Bronchial epithelial cell (primary cell): Measurements from ENCODE around the gene C17orf50. TPM values are rescaled to one million over a fixed set of nuclear protein-coding genes. Genes with fewer than 3 reads are reported as not detected.
A peak's percentile ranks its signal among the peaks of the same experiment; 100 is the strongest.

Experiments
- DNase-seq: peaks from one replicate; pipeline ENCODE4 v3.0.0-alpha.2; 2010; ENCODE audit warnings: low read depth
- FAIRE-seq: peaks from 2 replicates; lab custom pipeline; 2011; peaks lifted over from hg19 to GRCh38; lab: Jason Lieb, UNC
- H3K27me3 ChIP-seq: 2 replicates; pipeline ENCODE4 v1.5.1; 2011; ENCODE audit warnings: low read length; ENCODE audit not compliant: control insufficient read depth, insufficient read depth
- H3K36me3 ChIP-seq: 2 replicates; pipeline ENCODE4 v1.5.1; 2011; ENCODE audit warnings: low read length; ENCODE audit not compliant: control insufficient read depth, insufficient read depth
- H3K4me3 ChIP-seq: 2 replicates; pipeline ENCODE4 v1.5.1; 2011; ENCODE audit warnings: mild to moderate bottlenecking, low read depth, low read length, control low read depth
- total RNA-seq: library from RNA; depleted of rRNA; stranded (reverse); fragments of >200 nt; gene quantifications from 2 replicates; pipeline ENCODE4 v1.2.1, GENCODE V29; 2014
- TF ChIP-seq, protein P1 (sequence below): IDR thresholded peaks from 2 replicates; pipeline ENCODE4 v1.5.1; 2011; ENCODE audit warnings: mild to moderate bottlenecking, moderate library complexity, low read length, control low read depth, inconsistent platforms; ENCODE audit not compliant: insufficient read depth, severe bottlenecking

C17orf50 gene
- total RNA-seq, 1 donor from 2014 or later = not detected

DNA sequence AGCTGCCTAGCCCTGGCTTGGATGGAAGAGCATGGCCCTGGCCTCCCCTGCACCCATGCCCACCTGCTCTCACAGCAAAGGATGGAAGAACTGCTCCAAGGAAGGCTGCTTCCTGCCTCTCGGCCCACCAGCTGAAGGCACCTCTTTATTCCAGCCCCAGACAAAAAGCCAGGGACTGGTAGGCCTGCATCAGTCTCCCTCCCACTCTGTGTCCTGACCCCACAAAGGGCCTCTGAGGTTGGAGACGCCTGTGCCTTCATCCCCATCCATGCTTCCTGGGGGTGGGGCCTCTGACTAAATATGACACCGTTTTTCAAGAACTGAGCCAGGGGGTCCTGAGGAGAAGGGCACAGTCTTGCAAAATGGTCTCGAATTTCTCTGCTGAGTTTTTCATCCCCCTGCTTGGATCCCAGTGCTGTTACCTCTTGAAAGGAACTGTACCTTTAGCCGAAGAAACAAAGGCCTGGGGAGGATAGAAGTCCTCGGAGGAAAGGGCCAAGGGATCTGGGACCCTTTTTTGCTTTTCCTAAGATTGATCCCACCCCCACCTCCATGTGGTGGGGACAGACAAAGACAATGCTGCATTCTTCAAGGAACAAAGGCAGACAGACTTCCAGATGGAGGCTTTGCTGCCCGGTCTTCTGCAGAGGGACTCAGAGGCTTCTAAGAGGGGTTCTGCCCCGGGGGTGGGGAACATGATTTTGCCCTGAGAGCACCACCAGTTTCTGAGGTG, 5.2 kb downstream of the C17orf50 start:
- H3K36me3 ChIP-seq = no peaks in the 10 kb centered on the region
- FAIRE-seq = no peak
- H3K4me3 ChIP-seq = no peak overlapping the region
- TF ChIP-seq, protein P1, sequence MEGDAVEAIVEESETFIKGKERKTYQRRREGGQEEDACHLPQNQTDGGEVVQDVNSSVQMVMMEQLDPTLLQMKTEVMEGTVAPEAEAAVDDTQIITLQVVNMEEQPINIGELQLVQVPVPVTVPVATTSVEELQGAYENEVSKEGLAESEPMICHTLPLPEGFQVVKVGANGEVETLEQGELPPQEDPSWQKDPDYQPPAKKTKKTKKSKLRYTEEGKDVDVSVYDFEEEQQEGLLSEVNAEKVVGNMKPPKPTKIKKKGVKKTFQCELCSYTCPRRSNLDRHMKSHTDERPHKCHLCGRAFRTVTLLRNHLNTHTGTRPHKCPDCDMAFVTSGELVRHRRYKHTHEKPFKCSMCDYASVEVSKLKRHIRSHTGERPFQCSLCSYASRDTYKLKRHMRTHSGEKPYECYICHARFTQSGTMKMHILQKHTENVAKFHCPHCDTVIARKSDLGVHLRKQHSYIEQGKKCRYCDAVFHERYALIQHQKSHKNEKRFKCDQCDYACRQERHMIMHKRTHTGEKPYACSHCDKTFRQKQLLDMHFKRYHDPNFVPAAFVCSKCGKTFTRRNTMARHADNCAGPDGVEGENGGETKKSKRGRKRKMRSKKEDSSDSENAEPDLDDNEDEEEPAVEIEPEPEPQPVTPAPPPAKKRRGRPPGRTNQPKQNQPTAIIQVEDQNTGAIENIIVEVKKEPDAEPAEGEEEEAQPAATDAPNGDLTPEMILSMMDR = no peak
- H3K27me3 ChIP-seq = no peaks in the 10 kb centered on the region
- DNase-seq = no peak

GRCh38 chr17:35766489-35766877, 5.8 kb downstream of the C17orf50 start:
- TF ChIP-seq, protein P1 = no peak
- DNase-seq (no peak), FAIRE-seq (no peak)
- H3K4me3 ChIP-seq = no peak overlapping the region
- H3K27me3 ChIP-seq = no peaks in the 10 kb centered on the region
- no peaks in the 10 kb centered on the region for H3K36me3 ChIP-seq

GRCh38 chr17:35766903-35767510, 6.3 kb downstream of the C17orf50 start:
- no peak for FAIRE-seq
- TF ChIP-seq, protein P1 = peak; percentile 41
- H3K36me3 ChIP-seq = no peaks in the 10 kb centered on the region
- no peak overlapping the region for H3K4me3 ChIP-seq
- H3K27me3 ChIP-seq = no peaks in the 10 kb centered on the region
- DNase-seq = peak; percentile 50

- DNase-seq (no peak), FAIRE-seq (no peak)
- Histone ChIP-seq H3K36me3 (peaks cover 2% of the 10 kb centered on the region), H3K4me3 (no peak overlapping the region), H3K27me3 (no peaks in the 10 kb centered on the region)
- TF ChIP-seq, protein P1 = no peak
These were observed 8.1 kb downstream of the C17orf50 start for GRCh38 chr17:35768797-35769196.

DNA sequence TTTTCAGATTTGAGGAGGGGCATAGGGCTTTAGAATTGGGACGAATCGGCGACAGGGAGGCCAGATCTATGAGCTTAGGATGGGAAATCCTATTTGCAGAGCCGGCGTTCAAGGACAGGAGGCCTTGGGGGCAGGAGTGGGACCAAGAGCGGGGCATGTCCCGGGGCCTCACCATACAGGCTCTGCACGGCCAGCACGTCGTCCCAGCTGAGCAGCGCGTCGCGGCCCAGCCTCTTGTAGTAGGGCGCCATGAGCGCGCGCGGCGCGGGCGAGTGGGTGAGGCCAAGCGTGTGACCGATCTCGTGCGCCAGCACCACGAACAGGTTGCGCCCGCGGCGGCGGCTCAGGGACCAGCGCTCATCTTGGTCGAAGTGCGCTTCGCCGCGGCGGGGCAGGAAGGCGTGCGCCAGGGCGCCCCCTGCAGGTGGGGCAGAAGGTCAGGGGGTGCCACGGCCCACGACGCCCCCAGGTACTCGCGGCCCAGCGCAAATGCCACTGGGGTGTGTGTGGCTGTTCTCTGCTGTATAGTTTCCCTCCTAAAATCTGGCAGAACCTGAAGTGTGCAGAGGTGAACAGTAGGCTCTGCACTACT, 9.3 kb downstream of the C17orf50 start:
- no peak for FAIRE-seq
- Histone ChIP-seq H3K27me3 (no peaks in the 10 kb centered on the region), H3K36me3 (peaks cover 6% of the 10 kb centered on the region), H3K4me3 (no peak overlapping the region)
- DNase-seq = no peak
- TF ChIP-seq, protein P1 = peak; percentile 36
